Measurements from ENCODE around the gene BLTP3A.
"Not testable (repeated sequence)": the region's sequence is repeated elsewhere in the genome, so short reads cannot be mapped to it uniquely, and the experiment has no call there.

BLTP3A gene, protein sequence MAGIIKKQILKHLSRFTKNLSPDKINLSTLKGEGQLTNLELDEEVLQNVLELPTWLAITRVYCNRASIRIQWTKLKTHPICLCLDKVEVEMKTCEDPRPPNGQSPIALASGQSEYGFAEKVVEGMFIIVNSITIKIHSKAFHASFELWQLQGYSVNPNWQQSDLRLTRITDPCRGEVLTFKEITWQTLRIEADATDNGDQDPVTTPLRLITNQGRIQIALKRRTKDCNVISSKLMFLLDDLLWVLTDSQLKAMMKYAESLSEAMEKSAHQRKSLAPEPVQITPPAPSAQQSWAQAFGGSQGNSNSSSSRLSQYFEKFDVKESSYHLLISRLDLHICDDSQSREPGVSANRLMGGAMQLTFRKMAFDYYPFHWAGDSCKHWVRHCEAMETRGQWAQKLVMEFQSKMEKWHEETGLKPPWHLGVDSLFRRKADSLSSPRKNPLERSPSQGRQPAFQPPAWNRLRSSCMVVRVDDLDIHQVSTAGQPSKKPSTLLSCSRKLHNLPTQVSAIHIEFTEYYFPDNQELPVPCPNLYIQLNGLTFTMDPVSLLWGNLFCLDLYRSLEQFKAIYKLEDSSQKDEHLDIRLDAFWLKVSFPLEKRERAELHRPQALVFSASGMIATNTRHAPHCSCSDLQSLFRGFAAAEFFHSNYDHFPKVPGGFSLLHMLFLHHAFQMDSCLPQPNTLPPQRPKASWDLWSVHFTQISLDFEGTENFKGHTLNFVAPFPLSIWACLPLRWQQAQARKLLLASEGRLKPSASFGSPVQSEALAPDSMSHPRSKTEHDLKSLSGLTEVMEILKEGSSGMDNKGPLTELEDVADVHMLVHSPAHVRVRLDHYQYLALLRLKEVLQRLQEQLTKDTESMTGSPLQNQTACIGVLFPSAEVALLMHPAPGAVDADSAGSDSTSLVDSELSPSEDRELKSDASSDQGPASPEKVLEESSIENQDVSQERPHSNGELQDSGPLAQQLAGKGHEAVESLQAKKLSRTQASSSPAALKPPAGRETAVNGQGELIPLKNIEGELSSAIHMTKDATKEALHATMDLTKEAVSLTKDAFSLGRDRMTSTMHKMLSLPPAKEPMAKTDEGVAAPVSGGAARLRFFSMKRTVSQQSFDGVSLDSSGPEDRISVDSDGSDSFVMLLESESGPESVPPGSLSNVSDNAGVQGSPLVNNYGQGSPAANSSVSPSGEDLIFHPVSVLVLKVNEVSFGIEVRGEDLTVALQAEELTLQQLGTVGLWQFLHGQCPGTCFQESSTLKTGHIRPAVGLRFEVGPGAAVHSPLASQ (N-terminal part only)

DNA sequence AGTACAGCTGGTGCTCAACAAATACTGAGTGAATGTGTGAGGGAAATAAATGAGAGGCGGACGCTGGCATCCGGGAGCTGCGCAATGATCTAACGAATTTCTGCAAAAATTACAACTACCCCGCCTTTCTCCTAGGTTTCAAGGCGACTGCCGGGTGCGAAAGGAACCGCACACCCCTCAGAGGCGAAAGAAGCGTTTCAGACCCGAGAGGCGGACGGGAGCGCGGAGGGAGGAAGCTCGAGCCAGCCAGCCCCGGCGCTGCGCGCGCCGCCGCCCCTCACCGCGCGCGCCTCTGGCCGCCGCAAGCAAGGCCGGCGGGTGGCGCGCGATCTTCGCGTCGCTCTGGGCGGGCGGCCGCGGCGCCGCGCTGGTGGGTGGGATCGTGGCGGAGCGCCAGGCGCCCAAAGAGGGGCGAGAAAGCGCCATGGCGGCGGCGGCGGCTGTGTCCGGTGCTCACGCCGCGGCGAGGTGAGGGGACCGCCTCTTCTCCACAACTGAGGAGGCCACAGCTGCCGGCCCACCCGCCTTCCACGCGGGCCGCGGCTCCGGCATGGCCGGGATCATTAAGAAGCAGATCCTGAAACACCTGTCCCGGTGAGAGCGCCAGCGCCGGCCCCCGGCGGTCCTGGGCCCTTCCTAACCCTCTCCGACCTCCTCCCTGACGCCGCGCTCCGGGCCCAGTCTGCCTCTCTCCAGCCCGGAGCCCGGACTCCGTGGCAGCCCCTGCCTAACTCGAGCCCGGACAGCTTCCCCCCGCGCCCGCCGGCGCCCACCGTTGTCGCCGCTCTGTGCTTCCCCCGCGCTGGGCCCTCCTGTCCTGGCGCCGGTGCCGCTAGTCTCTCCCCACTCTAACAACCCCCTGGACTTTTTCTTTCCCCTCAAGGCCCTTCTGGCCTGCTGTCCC is at the start of gene BLTP3A:
BLTP3A (plus strand) TSS at position 383 of the 904 bp plus-strand sequence; CDS start at position 551, 168 bp downstream.
- peak; percentile 74 for DNase-seq

DNA sequence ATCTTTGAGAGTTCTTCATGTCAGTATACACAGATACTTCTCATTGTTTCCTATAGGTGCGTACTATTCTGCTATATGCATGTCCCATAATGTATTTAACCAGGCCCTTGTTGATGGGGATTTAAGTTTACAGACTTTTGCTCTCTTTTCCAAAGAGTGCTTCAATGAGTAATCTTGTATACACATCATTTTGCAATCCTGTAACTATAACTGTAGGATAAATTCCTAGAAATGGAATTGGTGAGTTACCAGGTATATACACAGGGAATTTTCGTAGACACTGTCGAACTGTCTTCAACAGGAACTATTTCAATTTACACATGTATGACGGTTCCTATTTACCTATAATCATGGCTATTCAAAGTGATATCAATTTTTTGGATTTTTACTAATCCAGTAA is 49.8 kb upstream of the BLTP3A start:
- DNase-seq: no peak

DNA sequence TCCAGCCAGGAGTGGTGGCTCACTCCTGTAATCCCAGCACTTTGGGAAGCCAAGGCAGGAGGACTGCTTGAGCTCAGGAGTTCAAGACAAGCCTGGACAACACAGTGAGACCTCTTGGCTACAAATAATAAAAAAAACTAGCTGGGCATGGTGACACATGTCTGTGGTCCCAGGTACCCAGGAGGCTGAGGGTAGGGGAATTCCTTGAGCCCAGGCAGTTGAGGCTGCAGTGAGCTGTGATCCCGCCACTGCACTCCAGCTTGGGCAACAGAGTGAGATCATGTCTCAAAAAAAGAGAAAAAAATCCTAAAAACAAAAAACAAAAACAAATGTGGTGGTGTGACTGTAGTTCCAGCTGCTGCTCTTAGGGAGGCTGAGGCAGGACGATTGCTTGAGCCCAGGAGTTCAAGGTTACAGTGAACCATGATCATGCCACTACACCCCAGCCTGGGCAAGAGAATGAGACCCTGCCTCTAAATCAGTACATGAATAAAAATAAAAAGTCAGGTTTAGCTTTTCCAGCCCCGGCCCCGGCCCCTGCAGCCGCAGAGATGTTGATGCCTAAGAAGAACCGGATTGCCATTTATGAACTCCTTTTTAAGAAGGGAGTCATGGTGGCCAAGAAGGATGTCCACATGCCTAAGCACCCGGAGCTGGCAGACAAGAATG is 48.1 kb upstream of the BLTP3A start:
- DNase-seq: no peak

DNA sequence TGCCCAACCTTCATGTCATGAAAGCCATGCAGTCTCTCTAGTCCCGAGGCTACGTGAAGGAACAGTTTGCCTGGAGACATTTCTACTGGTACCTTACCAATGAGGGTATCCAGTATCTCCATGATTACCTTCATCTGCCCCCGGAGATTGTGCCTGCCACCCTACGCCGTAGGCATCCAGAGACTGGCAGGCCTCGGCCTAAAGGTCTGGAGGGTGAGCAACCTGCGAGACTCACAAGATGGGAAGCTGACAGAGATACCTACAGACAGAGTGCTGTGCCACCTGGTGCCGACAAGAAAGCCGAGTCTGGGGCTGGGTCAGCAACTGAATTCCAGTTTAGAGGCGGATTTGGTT is 47.6 kb upstream of the BLTP3A start:
- DNase-seq: not testable (repeated sequence)

DNA sequence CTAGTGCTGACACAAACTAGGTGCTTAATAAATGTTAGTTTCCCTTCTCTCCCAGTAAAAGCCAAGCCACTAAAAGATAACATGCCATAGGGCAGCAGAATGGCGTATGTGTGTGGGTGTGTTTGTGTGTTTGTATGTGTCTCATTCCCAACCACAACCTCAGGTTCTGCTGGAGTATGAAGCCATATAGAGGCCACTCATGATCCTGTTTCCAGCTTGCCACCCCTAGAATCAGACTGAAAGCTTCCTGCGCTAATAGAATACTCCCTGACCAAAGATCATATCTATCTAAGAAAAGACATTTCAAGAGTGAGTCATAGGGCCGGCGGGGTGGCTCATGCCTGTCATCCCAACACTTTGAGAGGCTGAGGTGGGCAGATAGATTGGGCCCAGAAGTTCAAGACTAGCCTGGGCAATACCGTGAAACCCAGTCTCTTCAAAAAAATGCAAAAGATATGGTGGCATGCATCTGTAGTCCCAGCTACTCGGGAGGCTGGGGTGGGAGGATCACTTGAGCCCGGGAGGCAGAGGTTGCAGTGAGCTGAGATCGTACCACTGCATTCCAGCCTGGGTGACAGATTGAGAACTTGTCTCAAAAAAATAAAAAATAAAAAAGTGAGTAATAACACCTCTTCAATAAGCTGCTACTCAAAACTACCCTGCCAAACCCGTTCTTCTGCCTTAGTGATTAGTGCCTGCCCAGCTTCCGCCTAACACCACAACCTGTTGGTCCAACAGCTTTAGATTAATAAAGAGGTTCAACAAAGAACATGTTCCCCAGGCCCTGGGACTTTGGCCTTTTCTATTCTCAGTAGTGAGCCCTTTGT is 46.4 kb upstream of the BLTP3A start:
- DNase-seq: no peak

DNA sequence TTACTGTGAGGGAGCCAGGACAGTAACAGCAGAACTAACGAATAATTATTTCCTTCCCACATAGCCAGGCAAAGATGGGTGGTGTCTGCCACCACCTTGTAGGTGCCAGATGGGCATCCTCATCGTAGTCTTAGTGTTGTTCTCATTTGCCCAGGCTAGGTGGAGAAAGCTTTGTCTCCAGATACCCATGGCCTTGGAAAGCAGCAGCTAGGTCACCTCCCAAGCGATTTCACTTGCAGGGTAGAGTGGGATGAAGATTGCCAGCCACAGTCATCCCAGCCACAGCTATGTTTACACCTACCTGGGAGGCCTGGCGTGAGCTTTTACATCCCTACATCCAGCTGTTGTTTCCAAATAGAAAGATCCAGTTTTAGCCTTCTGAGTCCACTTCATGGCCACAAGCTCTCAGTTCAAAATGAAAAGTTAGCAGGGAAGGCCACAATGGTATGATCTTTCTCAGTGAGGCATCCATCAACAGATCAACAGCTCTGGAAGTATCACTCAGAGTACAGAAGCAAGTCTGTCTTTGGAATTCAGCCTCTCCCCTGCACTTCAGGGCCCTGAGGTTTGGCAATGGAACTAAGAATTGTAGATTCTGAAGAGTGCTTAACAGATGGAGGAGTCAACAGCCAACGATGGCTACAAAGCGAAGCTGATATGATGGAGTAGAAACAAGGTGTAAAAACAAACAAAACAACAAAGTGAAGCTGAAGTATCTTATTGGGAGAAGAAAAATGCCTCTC is 45.6 kb upstream of the BLTP3A start:
- DNase-seq: no peak

DNA sequence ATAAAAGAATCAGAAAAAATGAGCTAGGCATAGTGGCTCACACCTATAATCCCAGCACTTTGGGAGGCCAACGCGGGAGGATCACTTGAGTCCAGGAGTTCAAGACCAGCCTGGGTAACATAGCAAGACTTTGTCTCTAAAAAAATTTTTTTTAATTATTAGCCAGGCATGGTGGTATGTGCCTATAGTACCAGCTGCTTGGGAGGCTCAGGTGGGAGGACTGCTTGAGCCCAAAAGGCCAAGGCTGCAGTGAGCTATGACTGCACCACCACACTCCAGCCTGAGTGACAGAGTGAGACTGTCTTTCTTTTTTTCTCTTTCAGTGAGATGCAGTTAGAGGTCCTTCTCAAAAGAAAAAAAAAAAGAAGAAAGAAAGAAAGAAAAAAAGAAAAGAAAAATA is 43.1 kb upstream of the BLTP3A start:
- no peak for DNase-seq

DNA sequence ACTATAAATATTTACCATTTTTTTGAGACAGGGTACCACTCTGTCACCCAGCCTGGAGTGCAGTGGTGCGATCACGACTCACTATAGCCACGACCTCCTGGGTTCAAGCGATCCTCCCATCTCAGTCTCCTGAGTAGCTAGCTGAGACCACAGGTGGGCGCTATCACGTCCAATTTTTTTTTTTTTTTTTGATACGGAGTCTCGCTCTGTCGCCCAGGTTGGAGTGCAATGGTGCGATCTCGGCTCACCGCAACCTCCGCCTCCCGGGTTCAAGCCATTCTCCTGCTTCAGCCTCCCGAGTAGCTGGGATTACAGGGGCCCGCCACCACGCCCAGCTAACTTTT is 35.4 kb upstream of the BLTP3A start:
- DNase-seq: peak; percentile 43

DNA sequence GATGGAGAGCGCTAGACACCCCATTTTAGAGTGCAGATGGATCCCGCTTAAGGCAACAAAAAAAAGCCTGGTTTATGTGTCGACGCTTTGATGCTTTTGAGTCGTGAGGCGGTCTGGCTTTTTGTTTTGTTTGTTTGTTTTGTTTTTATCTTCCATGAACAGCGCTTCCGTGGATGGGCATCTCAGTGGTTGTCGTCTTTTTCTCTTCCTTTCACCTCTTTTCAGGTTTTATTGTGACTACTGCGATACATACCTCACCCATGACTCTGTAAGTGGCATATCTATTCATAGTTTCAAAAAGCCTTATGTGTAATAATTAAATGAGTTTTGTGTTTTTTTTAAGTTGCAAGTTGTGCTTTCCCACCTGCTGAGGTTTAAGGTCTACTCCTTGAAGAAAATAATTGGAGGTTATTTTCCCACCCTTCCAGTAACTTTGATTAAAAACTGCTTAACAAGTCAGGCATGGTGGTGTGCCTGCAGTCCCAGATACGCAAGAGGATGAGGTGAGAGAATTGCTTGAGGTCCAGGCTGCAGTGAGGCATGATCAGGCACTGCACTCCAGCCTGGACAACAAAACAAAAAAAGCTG is 34.1 kb upstream of the BLTP3A start:
- no peak for DNase-seq

DNA sequence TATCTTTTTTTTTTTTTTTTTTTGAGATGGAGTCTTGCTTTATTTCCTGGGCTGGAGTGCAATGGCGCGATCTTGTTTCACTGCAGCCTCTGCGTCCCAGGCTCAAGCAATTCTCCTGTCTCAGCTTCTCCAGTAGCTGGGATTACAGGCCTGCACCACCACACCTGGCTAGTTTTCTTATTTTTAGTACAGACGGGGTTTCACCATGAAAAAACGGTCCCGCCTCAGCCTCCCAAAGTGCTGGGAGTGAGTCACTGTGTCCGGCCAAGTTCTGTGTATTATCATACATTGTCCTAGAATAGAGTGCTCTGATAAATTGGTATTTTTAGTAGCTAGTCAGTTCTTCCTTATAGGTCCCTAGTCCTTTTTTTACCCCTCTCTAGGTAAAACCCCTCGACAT is 31.8 kb upstream of the BLTP3A start:
- DNase-seq: no peak

DNA sequence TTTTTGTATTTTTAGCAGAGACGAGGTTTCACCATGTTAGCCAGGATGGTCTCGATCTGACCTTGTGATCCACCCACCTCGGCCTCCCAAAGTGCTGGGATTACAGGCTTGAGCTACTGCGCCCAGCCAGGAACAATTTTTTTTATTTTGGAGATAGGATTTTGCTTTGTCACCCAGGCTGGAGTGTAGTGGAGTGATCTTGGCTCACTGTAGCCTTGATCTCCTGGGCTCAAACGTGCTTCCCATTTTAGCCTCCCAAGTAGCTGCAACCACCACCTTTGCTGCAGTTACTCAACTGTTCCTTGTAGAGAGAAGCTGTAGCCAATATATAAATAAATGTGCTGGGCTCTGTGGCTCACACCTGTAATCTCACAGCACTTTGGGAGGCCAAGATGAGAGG is 30.2 kb upstream of the BLTP3A start:
- not testable (repeated sequence) for DNase-seq

DNA sequence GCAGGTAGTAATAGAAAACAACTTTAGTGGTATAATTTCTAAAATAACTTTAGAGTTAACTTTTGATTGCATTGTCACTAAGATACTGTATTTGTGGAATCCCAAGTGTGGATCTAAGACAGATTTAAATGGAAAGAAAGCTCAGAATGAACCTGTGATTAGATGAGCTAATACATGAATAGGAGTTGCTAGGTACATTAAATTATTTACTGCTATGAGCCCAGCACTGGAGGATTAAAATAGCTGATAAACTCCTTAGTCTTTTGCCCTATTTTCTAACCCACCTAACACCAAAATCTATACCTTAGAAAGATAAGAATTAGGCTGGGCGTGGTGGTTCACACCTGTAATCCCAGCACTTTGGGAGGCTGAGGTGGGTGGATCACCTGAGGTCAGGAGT is 23.7 kb upstream of the BLTP3A start:
- no peak for DNase-seq

DNA sequence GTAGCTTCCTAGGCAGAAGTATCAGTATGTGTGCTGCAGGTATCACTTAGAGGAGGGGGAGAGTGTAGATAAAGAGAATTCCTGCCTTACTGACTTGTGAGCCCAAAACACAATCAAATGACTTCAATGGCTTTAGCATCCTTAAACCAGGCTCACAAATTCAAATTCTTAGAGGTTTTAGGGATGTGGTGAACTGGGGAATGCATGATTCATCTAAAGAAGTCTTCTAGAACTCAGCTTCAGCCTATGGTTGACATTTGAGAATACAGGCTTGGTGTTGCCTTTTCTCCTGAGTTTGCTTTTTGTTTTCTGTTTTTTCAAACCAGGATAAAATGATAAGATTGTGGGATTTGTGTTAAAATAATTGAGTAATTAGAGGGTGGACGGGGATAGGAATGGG is 20.2 kb upstream of the BLTP3A start:
- DNase-seq: no peak

DNA sequence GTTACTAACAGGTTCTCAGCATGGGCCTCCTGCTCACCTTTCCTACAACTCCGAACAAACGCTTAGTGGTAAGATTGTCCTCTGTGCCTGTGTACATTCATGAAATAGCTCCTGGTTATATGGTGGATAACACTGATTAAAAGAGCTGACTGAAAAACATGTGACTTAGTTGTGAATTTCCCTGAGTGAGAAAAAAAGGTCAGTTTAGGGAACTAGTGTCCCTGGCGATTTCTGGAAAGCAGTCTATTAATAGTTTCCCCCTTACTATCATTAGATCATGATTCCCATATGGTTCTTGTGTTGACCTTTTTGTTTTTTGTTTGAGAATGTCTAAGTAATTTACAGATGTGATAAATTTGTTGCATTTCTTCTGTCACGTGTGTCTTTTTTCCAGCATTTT is 18.9 kb upstream of the BLTP3A start:
- DNase-seq: no peak

DNA sequence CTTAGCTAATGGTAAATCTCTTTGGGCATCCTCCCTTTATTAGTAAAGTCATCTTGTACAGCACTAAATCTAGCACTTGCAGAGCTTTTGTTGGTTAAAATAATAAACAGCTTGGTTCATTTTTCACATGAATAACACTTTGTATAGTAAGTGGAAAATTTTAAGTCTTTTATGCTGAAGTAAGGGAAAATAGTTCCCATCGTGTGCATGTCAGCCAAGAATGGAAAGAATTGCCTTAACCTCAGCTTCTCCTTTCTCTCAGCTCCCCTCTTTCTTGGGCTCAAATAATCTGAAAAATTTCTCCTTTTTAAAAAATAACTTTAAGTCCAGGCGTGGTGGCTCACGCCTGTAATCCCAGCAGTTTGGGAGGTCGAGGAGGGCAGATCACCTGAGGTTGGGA is 18.0 kb upstream of the BLTP3A start:
- DNase-seq: no peak

DNA sequence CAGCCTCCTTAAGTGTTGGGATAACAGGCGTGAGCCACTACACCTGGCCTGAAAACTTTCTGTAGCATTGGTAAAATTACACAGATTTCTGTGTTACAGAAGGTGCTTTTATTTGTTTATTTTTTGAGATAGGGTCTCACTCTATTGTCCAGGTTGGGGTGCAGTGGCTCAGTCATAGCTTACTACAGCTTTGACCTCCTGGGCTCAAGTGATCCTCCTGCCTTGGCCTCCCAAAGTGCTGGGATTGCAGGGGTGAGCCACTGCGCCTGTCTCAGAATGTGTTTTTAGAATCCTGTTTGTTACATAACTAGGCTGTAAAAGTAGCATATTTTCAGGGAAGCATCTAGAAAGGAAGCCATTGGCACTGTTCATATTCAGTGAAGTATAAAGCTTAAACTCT is 16.9 kb upstream of the BLTP3A start:
- DNase-seq: no peak

DNA sequence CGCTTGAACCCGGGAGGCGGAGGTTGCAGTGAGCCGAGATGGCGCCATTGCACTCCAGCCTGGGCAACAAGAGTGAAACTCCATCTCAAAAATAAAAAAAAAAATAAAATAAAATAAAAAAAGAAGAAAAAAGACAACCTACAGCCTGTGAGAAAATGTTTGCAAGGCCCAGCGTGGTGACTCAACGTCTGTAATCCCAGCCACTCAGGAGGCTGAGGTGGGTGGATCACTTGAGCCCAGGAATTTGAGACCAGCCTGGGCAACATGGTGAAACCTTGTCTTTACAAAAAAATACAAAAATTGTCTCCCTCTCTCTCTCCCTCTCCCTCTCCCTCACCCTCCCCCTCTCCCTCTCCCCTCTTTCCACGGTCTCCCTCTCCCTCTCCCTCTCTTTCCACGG is 6.5 kb upstream of the BLTP3A start:
- DNase-seq: not testable (repeated sequence)

DNA sequence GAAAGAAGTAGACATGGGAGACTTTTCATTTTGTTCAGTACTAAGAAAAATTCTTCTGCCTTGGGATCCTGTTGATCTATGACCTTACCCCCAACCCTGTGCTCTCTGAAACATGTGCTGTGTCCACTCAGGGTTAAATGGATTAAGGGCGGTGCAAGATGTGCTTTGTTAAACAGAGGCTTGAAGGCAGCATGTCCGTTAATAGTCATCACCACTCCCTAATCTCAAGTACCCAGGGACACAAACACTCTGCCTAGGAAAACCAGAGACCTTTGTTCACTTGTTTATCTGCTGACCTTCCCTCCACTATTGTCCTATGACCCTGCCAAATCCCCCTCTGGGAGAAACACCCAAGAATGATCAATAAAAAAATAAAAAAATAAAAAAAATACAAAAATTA is 4.7 kb upstream of the BLTP3A start:
- DNase-seq: not testable (repeated sequence)

DNA sequence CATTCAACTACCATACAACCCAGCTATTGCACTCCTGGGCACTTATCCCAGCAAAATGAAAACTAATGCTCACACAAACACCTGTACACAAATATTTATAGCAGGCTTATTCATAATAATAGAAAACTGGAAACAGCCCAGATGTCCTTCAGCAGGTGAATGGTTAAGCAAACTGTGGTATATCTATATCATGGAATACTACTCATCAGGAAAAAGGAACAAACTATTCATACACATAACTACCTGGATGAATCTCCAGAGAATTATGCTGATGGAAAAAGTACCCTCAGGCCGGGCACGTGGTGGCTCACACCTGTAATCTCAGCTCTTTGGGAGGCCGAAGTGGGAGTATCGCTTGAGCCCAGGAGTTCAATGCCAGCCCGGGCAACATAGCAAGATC is 3.8 kb upstream of the BLTP3A start:
- DNase-seq: no peak

Measured in stimulated activated CD4-positive, alpha-beta T cell treated with anti-CD3 and anti-CD28 coated beads, Interleukin-4, amount 100 ng/mL, for 24 hours (primary cell).